HG03039 (cell line): ENCODE data around the gene CELA2A.
"Not testable (repeated sequence)": the region's sequence is repeated elsewhere in the genome, so short reads cannot be mapped to it uniquely, and the experiment has no call there.

Experiments
- ATAC-seq: cut with Tn5 transposase; IDR thresholded peaks from one replicate; pipeline ENCODE4 v1.9.1; 2021; ENCODE audit warnings: mild to moderate bottlenecking, moderate library complexity; ENCODE audit not compliant: unreplicated experiment

Gene CELA2A

GRCh38 chr1:15492596-15492995 lies 36.1 kb downstream of the CELA2A start:
- no peak for ATAC-seq

DNA sequence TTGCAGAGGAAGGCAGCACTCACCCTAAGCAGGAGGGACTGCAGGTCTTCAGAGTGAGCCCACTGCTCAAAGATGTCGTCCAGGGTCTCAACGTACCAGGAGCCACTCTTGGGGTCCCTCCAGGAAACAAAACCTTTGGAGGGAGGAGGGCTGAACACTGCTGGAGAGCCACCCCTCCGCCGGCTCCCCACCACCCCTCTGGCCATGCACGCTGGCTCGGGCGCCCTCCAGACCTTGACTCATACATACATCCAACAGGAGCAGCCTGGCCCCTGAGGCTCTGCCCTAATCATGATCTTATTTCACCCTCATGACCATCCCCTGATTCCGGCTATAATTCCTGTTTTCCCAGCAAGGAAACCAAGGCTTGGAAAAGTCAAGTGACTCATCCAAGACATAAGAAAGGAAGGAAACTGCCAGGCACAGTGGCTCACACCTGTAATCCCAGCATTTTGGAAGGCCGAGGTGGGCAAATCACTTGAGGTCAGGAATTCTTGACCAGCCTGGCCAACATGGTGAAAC lies 37.4 kb downstream of the CELA2A start:
- no peak for ATAC-seq

DNA sequence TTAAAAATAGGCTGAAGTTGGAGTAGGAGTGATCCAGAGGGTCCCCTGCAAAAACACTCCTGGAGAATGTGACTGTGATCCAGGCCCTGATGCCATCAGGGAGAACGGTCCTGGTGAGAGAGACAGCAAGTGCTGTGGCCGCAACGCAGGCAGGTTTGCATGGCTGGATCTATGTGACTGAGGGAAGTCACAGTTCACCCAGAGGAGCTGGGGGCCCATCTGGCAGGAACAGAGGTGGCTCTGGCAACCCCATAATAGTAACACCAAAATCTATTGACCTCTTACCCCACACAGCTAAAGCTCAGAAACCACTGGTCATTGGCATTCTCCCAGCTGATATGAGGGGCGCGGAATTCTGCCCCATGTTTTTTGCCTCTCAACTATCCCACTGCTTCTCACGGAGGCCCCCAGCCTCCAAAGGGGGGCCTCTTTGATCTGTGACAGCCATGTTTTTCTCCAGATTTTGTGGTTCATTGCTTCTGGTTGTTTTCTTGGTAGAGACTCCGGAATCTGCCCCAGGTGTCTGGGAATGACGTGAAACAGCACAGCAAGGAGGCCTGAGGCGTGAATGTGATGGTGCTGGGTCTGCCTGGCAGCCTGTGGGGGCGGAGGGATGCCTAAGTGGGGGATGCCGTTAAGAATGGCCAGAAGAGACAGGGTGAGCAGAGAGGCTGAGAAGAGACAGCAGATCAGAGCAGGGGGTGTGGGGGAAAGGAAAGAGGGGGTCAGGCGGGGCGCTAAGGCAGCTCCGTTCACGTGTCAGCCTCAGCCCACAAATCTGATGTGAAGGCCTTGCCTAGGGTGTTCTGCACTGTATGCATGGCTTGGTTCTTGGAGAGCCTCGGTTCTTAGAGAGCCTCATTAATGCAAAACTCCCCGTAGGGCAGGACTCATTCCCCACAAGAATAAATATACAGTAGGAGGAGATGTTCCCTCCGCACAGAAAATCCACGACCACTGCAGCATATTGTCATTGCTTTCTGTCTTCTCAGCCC lies 43.9 kb downstream of the CELA2A start:
- no peak for ATAC-seq

DNA sequence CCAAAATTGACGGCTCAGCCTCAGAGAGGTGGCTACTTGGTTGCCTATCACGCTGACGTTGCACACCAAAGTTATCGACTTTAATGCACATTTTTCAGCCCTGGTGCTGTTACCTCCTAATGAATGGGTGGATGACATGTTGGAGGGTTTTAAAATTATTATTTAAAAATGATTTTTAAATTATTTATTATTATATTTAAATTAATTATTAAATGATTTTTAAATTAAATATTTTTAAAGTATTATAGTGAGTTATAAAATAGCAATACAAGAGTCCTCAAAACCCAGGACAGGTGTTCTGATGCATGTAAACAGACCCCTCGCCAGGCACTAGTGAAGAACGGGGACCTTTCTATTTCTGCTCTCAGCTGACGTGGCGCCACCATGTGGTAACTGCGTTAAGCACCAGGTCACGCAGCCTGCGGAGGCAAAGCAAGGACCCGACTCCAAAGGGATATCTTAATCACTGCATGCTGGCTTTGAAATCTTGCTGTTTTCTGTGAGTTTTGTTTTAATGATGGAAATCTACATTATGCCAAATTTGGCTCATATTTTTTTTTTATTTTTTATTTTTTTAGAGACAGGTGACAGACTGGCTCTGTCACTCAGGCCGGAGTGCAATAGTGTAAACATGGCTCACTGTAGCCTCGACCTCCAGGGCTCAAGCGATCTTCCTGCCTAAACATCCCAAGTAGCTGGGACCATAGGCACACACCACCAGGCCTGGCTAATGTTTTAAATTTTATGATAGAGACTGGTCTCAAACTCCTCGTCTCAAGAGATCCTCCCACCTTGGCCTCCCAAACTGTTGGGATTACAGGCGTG lies 44.9 kb downstream of the CELA2A start:
- ATAC-seq: no peak

DNA sequence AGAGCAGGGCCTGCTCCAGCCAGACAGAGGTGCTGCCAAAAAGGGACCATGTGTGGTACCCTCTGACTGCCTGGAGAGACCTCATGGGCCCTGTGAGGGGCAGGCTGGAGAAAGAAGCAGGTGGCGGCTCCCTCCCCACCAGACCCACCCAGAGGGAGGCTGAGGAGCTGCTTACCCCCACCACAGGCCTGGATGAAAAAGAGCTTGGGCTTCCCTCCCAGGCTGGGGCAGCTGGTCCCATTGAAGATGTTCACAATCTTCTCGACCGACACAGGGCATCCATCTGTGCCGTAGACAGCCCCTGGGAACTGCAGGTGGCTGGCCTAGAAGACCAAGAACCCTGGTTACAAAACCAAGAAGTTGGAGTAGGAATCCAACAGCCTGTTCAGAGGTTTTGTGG lies 47.9 kb downstream of the CELA2A start:
- ATAC-seq: no peak

DNA sequence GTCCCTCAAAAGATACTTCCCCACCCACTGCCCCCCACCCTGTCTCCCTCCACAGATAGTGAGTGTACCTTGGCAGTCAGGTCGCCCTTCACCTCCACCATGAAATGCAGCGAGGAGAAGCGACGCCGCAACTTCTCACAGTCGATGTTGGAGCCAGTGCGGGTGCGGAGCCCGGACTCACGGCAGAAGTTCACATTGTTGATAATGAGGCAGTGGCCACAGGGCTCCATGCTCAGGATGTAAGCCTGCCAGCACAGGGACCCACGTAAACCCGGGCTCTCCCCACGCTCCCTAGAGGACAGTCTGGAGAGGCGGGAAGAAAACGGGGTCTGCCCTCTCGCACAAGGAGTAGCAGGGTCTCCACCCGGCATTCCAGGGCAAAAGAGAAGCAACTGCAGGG lies 50.3 kb downstream of the CELA2A start:
- no peak for ATAC-seq

- no peak for ATAC-seq
These were observed 50.7 kb downstream of the CELA2A start for GRCh38 chr1:15507278-15507677.

DNA sequence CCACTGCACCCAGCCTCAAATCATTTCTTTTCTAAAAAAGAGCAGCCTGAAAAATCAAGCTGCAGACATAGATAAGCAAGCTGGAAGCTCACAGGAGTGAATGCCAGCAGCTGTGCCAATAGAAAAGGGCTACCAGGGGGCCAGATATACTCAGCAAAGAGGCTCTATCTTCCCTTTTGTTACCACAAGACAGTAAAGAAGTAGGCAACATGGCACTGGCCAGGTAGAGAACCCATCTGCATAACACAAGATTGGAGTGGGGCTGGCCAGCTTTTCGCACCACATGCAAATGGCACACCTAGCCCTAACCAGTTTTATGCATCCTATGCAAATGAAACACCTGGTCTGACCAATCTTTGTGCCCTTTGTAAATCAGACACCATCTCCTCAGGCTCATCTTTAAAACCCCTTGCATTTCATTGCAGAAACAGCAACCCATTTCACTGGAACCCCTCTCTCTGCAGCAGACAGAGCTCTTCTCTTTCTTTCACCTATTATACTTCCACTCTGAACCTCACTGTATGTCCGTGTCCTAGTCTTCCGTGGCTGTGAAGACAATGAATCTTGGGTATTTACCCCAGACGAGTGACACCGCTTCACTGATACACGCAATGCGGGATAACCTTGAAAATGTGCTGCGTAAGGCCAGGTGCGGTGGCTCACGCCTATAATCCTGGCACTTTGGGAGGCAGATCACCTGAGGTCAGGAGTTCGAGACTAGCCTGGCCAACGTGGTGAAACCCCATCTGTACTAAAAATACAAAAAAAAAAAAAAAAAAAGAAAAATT lies 52.4 kb downstream of the CELA2A start:
- ATAC-seq: no peak

DNA sequence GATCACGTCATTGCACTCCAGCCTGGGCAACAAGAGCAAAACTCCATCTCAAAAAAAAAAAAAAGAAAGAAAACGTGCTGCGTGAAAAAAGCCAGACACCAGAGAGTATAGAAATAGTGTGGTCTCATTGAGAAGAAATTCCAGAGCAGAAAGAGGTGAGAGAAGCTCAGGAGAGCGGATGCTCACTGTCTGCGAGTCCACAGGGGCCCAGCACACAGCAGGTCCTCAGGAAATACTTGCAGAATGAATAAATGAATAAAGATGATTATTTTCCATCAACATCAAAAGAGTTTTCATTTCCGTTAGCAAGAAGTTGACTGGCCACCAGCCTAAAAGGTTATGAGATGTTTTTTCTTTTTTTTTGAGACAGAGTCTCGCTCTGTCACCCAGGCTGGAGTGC lies 53.1 kb downstream of the CELA2A start:
- ATAC-seq: no peak

DNA sequence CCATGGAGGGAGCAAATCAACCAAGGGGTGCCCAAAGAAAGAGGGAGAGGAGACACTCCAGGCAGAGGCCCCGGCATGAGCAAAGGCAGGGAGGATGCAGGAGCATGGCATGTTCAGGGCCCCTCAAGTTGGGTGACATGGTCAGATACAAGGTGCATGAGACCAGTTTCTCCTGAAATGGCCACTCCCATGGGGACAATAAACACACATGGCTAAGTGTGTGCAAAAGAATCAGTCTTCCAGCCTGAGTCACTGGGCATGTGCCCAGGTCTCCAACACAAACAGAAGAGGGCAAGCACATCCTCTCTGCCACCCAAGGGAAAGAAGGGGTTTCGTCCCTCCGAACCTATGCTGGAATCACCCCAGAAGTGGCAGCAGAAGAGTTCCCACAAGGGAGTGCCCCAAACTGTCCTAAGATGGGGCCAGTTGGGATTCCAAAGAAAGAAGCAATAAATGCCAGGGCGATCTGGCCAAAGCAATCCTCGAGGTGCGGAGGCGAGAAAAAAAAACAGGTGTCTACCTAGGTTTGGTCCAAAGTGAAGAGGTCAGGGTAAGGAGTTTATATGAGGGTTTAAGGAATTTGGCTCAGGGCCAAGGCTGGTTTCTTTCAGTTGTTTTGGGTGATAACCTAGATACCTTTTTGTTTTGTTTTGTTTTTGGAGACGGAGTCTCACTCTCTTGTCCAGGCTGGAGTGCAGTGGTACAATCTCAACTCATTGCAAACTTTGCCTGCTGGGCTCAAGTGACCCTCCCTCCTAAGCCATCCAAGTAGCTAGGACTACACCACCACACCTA lies 54.3 kb downstream of the CELA2A start:
- no peak for ATAC-seq

DNA sequence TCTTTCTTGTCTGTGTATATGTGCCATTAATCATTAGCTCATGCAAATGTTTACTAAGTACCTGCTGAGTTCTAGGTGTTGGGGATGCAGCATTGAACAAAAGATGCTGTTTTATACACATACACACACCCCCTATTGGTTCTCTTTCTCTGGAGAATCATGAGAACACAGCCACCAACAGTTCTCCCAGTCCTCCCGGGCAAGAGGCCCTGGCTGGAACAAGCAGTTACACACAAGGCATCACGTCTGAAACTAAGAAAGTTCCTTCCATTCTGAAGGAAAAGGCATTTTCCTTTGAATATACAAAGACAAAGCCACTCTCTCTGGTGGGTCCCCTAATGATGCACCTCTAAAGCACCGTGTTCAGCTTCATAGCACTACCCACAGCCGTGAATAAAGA lies 56.7 kb downstream of the CELA2A start:
- ATAC-seq: no peak

- no peak for ATAC-seq
These were observed 57.4 kb downstream of the CELA2A start for GRCh38 chr1:15513919-15514318.

DNA sequence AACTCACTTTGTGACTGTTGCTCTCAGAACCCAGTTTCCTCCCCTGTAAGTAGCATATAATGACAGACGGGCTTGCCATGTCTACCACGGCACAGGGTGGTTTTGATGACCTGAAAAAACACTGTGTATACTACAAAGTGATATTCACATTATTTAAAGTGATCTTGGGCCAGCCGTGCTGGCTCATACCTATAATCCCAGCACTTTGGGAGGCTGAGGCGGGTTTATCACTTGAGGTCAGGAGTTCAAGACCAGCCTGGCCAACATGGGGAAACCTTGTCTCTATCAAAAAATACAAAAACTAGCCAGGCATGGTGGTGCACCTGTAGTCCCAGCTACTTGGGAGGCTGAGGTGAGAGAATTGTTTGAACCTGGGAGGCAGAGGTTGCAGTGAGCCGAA lies 58.0 kb downstream of the CELA2A start:
- ATAC-seq: not testable (repeated sequence)

- ATAC-seq: no peak
These were observed 58.6 kb downstream of the CELA2A start for GRCh38 chr1:15515022-15515663.

DNA sequence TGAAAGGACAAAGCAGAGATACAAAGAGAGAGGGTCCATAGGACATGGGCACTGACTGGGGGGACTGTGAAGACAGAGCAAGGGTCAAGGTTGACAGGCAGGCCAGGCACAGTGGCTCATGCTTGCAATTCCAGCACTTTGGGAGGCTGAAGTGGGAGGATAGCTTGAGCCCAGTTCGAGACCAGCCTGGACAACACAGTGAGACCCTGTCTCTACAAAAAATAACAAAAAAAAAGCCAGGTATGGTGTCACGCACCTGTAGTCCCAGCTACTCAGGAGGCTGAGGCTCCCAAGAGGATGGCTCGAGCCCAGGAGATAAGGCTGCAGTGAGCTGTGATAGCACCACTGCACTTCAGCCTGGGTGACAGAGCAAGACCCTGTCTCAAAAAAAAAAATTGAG lies 63.1 kb downstream of the CELA2A start:
- ATAC-seq: no peak

- not testable (repeated sequence) for ATAC-seq
These were observed 64.8 kb downstream of the CELA2A start for GRCh38 chr1:15521206-15521906.
